ENCODE data around the gene NSMCE4A.
"Not testable (repeated sequence)": the region's sequence is repeated elsewhere in the genome, so short reads cannot be mapped to it uniquely, and the experiment has no call there.

NSMCE4A gene

DNA sequence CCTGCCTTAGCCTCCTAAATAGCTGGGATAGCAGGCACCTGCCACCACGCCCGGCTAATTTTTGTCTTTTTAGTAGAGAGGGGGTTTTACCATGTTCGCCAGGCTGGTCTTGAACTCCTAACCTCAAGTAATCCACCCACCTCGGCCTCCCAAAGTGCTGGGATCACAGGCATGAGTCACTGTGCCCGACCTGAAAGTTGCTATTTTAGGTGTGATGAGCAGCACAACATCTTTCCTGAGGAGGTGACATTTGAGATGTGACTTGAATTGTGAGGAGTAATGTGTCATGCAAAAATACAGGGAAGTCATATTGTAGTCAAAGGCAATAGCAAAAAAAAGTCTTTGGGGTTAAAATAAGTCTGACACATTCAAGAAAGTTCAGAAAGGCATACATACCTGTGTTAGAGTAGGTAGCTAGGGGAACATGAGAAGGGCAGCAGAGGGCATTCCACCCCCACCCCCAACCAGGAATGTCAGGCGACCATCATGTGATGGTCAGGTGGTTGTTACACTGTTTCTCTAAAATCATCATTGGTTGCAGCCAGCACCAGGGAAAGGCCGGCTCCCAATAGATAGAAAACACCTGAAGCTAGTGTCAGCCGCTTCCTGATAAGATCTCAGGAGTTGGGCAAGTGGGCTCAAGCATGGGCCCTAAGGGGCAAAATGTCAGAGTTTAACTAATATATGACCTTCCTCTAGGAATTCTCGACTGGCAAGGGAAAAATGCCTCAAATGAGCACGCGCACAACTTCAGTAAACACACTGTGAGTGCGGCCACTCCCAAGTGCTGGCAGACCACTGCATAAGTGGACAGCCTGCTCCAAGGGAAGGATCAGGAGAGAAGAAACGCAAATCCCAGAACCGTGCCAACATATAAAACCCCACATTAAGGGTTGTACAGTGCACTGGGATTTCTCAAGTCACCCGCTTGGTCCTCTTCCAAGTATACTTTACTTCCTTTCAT is 13.6 kb upstream of the NSMCE4A start, which contains the start of gene TACC2:
TSS of gene TACC2 (plus strand) at position 803 of the 964 bp plus-strand sequence. CDS start 32,819 bp downstream, outside the sequence.
- no peak for DNase-seq

DNA sequence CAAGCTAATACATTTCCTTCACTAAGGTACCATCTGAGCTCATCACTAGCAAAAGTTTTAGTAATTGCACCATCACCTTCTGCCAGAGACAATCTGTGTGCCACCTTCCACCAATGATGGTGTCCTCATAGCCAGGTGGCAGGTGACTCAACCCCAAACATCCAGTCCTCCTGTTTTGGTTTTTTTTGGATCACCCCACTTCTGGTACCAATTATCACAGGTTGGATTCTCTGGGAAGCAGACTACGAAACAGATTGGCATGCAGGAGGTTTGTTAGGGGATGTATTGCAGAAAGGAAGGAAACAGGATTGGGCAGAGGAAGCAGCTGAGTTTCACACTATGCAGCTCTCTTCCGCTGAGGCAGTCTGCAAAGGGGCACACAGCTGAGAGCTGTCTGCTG is 9.4 kb upstream of the NSMCE4A start:
- DNase-seq: no peak

GRCh38 chr10:121983852-121984251 is 8.8 kb upstream of the NSMCE4A start:
- no peak for DNase-seq

DNA sequence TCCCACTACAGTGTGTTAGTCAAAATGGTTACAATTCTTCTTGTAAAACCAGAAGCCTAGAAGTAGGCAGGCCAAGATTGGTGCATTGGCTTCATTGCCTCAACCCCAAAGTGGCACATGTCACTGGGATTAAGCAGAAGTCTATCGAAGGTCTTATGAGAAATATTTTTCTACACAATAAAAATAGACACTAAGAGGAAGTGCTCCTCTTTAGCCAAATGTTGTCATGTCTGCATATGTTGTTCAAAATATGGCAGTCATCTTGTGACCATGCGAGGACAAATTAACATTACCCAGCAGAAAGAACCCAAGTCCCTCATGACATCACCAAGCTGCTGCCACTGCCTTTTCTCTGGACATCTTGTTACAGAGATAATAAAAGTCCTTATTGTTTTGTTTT is 6.3 kb upstream of the NSMCE4A start:
- DNase-seq: no peak

GRCh38 chr10:121978511-121978910 is 3.5 kb upstream of the NSMCE4A start:
- no peak for DNase-seq

- DNase-seq: no peak
Measured at GRCh38 chr10:121976607-121977006, 1.6 kb upstream of the NSMCE4A start.

DNA sequence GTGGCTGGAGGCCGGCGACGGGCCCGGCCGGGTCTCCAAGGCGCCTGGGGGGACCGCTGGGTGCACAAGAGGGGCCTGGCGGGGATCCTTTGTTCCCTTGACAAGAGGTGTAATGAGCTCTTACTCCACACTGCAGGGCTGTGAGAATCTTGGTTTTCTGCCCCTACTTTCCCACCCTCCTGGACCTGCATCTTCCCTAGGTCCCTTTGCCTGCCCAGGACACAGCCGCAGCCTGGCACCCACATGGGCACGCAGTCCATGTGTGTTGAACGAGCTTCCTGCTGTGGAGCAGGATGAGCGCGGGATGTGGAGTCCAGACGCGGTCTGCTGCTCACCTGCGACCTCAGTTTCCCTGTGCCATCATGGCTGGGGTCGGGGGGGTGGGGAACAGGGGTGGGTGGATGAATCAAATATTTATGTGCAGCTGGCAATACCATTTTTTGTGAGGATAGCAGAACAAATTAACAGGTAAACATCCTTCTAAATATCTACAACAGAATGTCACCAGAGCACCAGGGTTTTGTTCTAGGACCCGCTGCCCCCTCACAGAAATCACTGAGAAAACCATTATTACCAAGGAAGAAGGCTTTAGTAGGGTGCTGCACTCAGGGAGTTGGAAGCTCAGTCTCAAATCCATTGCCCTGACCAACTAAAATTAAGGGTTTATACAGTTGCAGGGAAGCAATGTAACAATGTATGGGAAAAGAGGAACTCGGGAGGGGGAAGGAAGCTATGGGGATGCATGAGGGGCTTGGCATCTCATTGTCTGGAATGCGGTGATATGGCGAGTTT is 474 bp upstream of the NSMCE4A start:
- no peak for DNase-seq

- DNase-seq: no peak
Measured at GRCh38 chr10:121974019-121974534, 940 bp downstream of the NSMCE4A start.

DNA sequence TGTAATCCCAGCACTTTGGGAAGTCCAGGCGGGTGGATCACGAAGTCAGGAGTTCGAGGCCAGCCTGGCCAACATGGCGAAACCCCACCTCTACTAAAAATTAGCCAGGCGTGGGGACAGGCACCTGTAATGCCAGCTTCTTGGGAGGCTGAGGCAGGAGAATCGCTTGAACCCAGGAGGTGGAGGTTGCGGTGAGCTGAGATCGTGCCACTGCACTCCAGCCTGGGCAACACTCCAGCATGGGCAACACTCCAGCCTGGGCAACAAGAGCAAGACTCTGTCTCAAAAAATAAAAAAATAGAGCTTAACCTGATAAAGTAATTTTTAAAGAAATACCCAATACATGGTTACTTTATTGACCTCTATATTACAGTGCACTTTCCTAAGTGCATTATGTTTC is 5.9 kb downstream of the NSMCE4A start:
- DNase-seq: not testable (repeated sequence)

GRCh38 chr10:121965996-121966395 is 9.0 kb downstream of the NSMCE4A start:
- DNase-seq: no peak

DNA sequence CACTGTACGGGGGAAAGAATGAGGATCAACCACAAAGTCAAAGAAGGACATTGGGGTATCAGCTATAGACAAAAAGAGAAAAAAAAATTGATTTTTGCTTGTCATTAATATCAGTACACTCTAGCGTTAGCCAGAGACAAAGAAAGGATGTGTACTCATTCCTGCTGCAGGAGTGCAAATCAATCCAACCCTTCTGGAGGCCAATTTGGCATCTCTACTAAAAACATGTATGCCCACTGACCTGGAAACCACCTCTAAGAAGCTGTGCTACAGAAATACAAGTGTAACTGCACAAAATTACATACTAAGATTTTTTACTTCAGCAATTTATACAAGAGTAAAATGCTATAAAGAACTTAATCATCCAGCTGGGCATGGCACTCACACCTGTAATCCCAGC is 13.6 kb downstream of the NSMCE4A start:
- DNase-seq: no peak

- DNase-seq: no peak
Measured at GRCh38 chr10:121959671-121960070, 15.3 kb downstream of the NSMCE4A start.

GRCh38 chr10:121956111-121957061 is 18.6 kb downstream of the NSMCE4A start:
- no peak for DNase-seq

- no peak for DNase-seq
Measured at GRCh38 chr10:121952226-121952625, 22.8 kb downstream of the NSMCE4A start.

GRCh38 chr10:121949451-121949850 is 25.6 kb downstream of the NSMCE4A start:
- DNase-seq: no peak

- no peak for DNase-seq
Measured at GRCh38 chr10:121949049-121949448, 26.0 kb downstream of the NSMCE4A start.

GRCh38 chr10:121947343-121948330 is 27.4 kb downstream of the NSMCE4A start:
- DNase-seq: no peak

GRCh38 chr10:121942749-121943416 is 32.1 kb downstream of the NSMCE4A start:
- no peak for DNase-seq

- no peak for DNase-seq
Measured at GRCh38 chr10:121941532-121941931, 33.5 kb downstream of the NSMCE4A start.

- DNase-seq: no peak
Measured at GRCh38 chr10:121936295-121936694, 38.7 kb downstream of the NSMCE4A start.

Data from activated gamma-delta T cell treated with Interleukin-2 at 50 U/mL for 16 hours (primary cell).